HCT116 (cell line): Measurements from ENCODE around the gene USO1.

Source experiments
- CEBPB ChIP-seq: IDR thresholded peaks from 2 replicates; pipeline ENCODE4 v1.6.1; 2012; ENCODE audit warnings: low read depth
- EGR1 ChIP-seq: IDR thresholded peaks from 2 replicates; pipeline ENCODE4 v1.6.1; 2012; ENCODE audit warnings: low read depth
- EZH2 ChIP-seq: fragments of 200-600 bp; sonication (generic); IDR thresholded peaks from 2 replicates; pipeline ENCODE4 v1.6.1; 2017; ENCODE audit warnings: antibody characterized with exemption, mixed run types
- EZH2phosphoT487 ChIP-seq: fragments of 200-600 bp; IDR thresholded peaks from 2 replicates; pipeline ENCODE4 v1.6.1; 2018; ENCODE audit warnings: antibody characterized with exemption, borderline replicate concordance
- POLR2A ChIP-seq: IDR thresholded peaks from 2 replicates; pipeline ENCODE4 v1.7.0; 2011; ENCODE audit warnings: borderline replicate concordance; ENCODE audit not compliant: insufficient read depth, insufficient read length; ENCODE audit errors: extremely low read depth
- SP1 ChIP-seq: IDR thresholded peaks from 2 replicates; pipeline ENCODE4 v1.6.1; 2012; ENCODE audit warnings: low read depth
- TF ChIP-seq, protein P1 (sequence below), 3 experiments: fragments of 200-600 bp in 1 of 3; sonication (generic) in 1 of 3; IDR thresholded peaks in 2 of 3; conservative IDR thresholded peaks in 1 of 3; 2 replicates each; pipeline ENCODE4 v1.5.1; 2012 to 2017; ENCODE audit warnings: low read depth in 2 of 3, low read length in 2 of 3, antibody characterized with exemption in 1 of 3, borderline replicate concordance in 1 of 3, control low read depth in 1 of 3, mild to moderate bottlenecking in 1 of 3, mixed read lengths in 1 of 3, mixed run types in 1 of 3, moderate library complexity in 1 of 3; ENCODE audit not compliant: insufficient read depth in 1 of 3

GRCh38 chr4:75742451-75742850 lies 18.1 kb downstream of the USO1 start:
- TF ChIP-seq, protein P1, sequence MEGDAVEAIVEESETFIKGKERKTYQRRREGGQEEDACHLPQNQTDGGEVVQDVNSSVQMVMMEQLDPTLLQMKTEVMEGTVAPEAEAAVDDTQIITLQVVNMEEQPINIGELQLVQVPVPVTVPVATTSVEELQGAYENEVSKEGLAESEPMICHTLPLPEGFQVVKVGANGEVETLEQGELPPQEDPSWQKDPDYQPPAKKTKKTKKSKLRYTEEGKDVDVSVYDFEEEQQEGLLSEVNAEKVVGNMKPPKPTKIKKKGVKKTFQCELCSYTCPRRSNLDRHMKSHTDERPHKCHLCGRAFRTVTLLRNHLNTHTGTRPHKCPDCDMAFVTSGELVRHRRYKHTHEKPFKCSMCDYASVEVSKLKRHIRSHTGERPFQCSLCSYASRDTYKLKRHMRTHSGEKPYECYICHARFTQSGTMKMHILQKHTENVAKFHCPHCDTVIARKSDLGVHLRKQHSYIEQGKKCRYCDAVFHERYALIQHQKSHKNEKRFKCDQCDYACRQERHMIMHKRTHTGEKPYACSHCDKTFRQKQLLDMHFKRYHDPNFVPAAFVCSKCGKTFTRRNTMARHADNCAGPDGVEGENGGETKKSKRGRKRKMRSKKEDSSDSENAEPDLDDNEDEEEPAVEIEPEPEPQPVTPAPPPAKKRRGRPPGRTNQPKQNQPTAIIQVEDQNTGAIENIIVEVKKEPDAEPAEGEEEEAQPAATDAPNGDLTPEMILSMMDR (IDR thresholded peaks at IDR 0.05 in 2 of 3, conservative IDR thresholded peaks at IDR 0.05 in 1 of 3; ENCODE audit: borderline replicate concordance in 1 of 3, insufficient read depth in 1 of 3, low read depth in 2 of 3, low read length in 2 of 3) = no peak
- TF ChIP-seq POLR2A (no peak), SP1 (no peak), EGR1 (no peak), CEBPB (no peak), EZH2 (no peak), EZH2phosphoT487 (no peak)
